Posterior cingulate gyrus (tissue), 11 donors: Measurements from ENCODE around the gene CRLF1.
"Not testable (repeated sequence)": the region's sequence is repeated elsewhere in the genome, so short reads cannot be mapped to it uniquely, and the experiment has no call there.

Experiments
- DNase-seq, 10 donors: peaks; one replicate each; pipeline versions ENCODE4 v3.0.0 to v3.0.0-alpha.2; 2020 to 2021; ENCODE audit warnings: mixed read lengths in 3 of 10
- intact Hi-C: fragments of 100-400 bp; cut with DNase I; formaldehyde crosslinking; loops from one replicate; pipeline ENCODE4 v1.15.1; 2023

Gene CRLF1

GRCh38 chr19:18595475-18595874, 11.1 kb downstream of the CRLF1 start:
- no peak for DNase-seq
- intact Hi-C loops, result loop anchor here (5.0 kb wide), 1 partner anchor 77 kb away; no protein-coding TSS in a partner anchor

- DNase-seq, result peak in 1 of 10 donors; percentile 45
- intact Hi-C loops, result loop anchor here (1.0 to 5.0 kb wide), 2 partner anchors 77 to 252 kb away; no protein-coding TSS in a partner anchor
Observed at GRCh38 chr19:18594824-18595373, 11.7 kb downstream of the CRLF1 start.

- intact Hi-C loops, result loop anchor here (1.0 kb wide), 1 partner anchor 253 kb away; no protein-coding TSS in a partner anchor
- DNase-seq, result peak in 9 of 10 donors; percentile 31 to 94 (median 56)
Observed at GRCh38 chr19:18594096-18594823, 12.3 kb downstream of the CRLF1 start.

GRCh38 chr19:18593367-18594095, 13.1 kb downstream of the CRLF1 start:
- intact Hi-C loops, result loop anchor here (1.0 kb wide), 1 partner anchor 254 kb away; no protein-coding TSS in a partner anchor
- DNase-seq, result no peak

- DNase-seq, intact Hi-C loops: not testable (repeated sequence)
Observed at GRCh38 chr19:18592732-18593131, 13.9 kb downstream of the CRLF1 start.

- intact Hi-C loops, result no loop called here
- peak in 1 of 10 donors; percentile 59 for DNase-seq
Observed at GRCh38 chr19:18591735-18592385, 14.7 kb downstream of the CRLF1 start.

GRCh38 chr19:18590273-18591272, 16.0 kb downstream of the CRLF1 start:
- peak; percentile 81 to 99 (median 90) for DNase-seq
- intact Hi-C loops, result no loop called here

- intact Hi-C loops, result loop anchor here (5.0 kb wide), 2 partner anchors 132 to 328 kb away; partner anchors contain the start of genes COPE and DDX49
Observed at GRCh38 chr19:18589380-18590272, 17.0 kb downstream of the CRLF1 start.

GRCh38 chr19:18588611-18589379, 17.8 kb downstream of the CRLF1 start, which contains the start of gene REX1BD:
REX1BD (plus strand) TSS chr19:18588798; CDS start chr19:18588802, 4 bp downstream.
- intact Hi-C loops, result loop anchor here (5.0 kb wide), 2 partner anchors 131 to 329 kb away; partner anchors contain the start of genes COPE and DDX49

More at GRCh38 chr19:18589380-18590272, 17.0 kb downstream of the CRLF1 start:
- peak in 3 of 10 donors; percentile 86 to 90 (median 89) for DNase-seq

GRCh38 chr19:18587962-18588610, 18.5 kb downstream of the CRLF1 start:
- no peak for DNase-seq
- intact Hi-C loops, result loop anchor here (5.0 kb wide), 2 partner anchors 131 to 329 kb away; partner anchors contain the start of genes COPE and DDX49

More at GRCh38 chr19:18588611-18589379, 17.8 kb downstream of the CRLF1 start, which contains the start of gene REX1BD:
- DNase-seq, result peak; percentile 70 to 97 (median 79)

- intact Hi-C loops, result loop anchor here (5.0 kb wide), 2 partner anchors 130 to 330 kb away; partner anchors contain the start of genes COPE and DDX49
- no peak for DNase-seq
Observed at GRCh38 chr19:18587561-18587960, 19.0 kb downstream of the CRLF1 start.

GRCh38 chr19:18586306-18586705, 20.3 kb downstream of the CRLF1 start:
- intact Hi-C loops, result loop anchor here (5.0 kb wide), 2 partner anchors 129 to 331 kb away; partner anchors contain the start of genes COPE and DDX49
- DNase-seq, result no peak

- peak in 1 of 10 donors; percentile 17 for DNase-seq
- intact Hi-C loops, result no loop called here
Observed at GRCh38 chr19:18580311-18580710, 26.3 kb downstream of the CRLF1 start.

GRCh38 chr19:18577365-18577914, 29.2 kb downstream of the CRLF1 start:
- peak in 1 of 10 donors; percentile 25 for DNase-seq
- intact Hi-C loops, result no loop called here

- intact Hi-C loops, result no loop called here
- DNase-seq, result peak in 1 of 10 donors; percentile 23
Observed at GRCh38 chr19:18576383-18576782, 30.2 kb downstream of the CRLF1 start.
